Measurements from ENCODE around the gene PTPRG.

Gene PTPRG

DNA sequence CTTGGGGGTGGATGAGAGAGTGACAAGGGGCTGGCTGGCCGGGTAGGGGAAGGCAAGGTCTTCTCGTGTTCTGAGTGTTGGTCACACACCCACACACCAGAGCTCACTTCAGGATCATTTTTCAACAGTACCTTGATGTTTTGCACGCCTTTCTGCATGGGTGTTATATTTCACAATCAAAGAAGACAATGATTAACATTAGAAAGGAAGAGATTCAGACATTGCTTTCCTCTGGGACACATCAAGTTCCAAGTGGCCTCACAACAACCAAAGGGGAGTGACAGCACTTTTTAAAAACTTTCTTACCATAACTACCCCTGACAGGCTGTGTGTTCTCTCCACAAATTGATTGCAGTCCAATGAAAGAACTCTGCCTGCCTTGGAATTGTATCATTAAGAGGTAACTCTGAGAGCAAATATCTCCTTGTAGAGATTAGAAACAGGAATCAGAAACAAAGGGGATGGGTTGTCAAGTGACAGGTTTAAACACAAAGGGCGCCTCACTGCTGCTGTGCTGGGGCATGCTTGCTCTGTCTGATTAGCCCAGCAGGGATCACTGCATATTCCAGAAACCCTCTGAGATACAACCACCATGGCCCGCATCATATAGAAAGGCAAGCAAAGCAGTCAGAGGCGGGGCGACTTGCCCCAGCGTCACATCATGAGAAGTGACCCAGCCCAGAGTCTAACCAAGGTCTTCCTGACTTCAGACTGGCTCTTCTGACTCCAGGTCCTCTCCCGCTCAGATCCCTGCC, 581.1 kb downstream of the PTPRG start:
- no peak for DNase-seq

- no peak for DNase-seq
Observed at GRCh38 chr3:62143843-62144450, 582.6 kb downstream of the PTPRG start.

DNA sequence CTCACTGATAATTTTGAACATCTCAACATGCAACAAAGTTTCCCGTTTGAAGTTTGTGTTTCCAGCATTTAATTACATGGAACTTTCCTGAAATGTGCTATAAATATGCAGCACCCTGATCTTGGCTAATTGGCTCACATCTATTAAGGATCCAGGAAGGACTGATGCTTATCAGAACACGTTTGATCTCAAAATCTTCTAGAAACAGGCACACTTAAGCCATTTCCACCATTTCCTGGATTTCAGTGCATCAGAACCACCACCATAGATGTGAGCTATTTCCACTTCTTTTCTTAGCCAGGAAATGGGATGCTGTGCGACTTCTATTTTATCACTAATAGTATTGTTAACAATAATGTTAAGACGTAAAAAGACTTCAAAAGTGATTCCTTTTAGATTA, 583.1 kb downstream of the PTPRG start:
- no peak for DNase-seq

DNA sequence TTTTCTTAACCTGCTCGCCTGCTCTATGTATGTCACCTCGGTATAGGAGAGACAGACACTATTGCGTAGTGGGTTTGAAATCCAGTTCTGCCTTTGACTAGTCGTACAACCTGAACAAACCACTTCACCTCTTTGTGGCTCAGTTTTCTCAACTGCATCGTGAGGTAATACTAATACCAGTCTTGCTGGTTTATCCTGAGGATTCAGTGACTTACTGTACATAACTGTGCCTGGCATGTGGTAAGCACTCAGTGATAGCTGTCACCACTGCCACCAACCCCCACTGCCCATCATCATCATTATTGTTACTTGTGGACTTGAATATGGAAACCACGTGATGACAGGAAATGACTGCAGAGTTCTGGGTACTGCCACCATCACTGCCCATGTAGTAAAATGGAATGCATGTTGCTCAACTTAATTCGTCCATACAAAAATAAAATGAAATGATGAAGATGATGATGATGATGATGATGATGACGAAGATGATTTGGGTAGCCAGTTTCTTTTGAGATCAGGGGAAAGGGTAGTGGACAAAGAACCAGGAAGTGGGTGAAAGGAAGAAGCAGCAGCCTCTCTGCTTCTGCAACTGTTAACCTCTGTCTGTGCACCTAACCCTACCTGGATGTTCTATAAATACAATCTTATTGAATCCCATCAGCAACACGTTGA, 583.9 kb downstream of the PTPRG start:
- DNase-seq, result no peak

DNA sequence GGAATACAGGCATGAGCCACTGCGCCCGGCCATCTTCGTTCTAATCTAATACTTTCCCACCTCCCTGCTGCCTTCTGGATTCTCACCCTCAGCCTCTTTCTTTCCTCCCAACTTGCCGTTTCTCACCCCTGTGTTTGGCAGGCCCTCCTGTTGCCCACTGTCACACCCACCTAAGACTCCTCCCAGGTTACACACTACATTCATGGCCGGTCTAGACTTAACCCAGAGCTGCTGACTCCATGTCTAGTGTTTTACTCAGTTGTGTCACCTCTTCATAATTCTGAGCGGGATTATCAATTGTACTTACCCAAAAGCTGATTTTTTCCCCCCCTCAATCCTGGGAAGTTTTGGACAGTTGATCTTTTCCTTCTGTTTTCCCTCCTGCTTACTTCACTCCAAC, 588.2 kb downstream of the PTPRG start:
- no peak for DNase-seq

GRCh38 chr3:62149962-62150361, 588.6 kb downstream of the PTPRG start:
- DNase-seq, result no peak

DNA sequence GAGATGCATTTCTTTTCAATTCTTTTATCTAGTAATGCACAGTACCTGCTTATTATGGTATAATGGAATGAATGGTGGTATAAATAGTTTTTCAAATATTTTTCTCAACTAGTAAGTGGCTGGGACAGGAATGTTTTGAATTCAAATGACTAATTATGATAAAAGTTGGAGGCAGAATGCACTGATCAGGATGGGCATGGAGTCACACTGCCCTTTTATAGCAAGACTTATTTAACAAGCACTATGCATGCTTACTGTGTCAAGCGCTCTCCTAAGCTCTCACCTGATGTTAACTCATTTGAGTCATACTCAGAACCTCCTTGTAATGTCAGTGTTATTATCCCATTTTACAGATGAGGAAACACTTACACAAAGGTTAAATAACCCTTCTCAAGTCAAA, 590.2 kb downstream of the PTPRG start:
- DNase-seq, result no peak

- DNase-seq, result no peak
Observed at GRCh38 chr3:62153231-62153630, 591.9 kb downstream of the PTPRG start.

- no peak for DNase-seq
Observed at GRCh38 chr3:62154457-62155148, 593.2 kb downstream of the PTPRG start.

- DNase-seq, result no peak
Observed at GRCh38 chr3:62159056-62159708, 597.8 kb downstream of the PTPRG start.

- no peak for DNase-seq
Observed at GRCh38 chr3:62159709-62160092, 598.3 kb downstream of the PTPRG start.

- no peak for DNase-seq
Observed at GRCh38 chr3:62161371-62161770, 600.0 kb downstream of the PTPRG start.

- no peak for DNase-seq
Observed at GRCh38 chr3:62164196-62164595, 602.8 kb downstream of the PTPRG start.

- no peak for DNase-seq
Observed at GRCh38 chr3:62164746-62165145, 603.4 kb downstream of the PTPRG start.

GRCh38 chr3:62167566-62168262, 606.3 kb downstream of the PTPRG start:
- no peak for DNase-seq

DNA sequence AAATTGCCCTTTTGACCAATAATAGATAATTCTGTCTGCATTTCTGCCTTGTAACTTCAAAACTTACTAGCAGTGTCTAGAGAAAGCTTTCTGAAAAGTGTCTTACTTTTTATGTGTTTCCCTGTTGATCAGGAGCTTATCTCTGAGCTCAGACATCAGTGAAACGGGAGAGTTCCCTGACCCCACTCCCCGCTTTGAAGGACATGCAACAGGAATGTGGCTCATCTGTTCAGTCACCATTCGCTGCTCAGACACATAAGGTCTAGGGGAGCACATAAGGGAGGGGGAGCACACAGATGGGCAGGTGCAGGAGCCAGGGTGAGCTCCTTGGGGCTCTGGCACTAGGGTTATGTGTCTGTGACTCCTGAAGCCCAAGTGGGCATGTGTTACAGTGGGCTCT, 607.0 kb downstream of the PTPRG start:
- no peak for DNase-seq

DNA sequence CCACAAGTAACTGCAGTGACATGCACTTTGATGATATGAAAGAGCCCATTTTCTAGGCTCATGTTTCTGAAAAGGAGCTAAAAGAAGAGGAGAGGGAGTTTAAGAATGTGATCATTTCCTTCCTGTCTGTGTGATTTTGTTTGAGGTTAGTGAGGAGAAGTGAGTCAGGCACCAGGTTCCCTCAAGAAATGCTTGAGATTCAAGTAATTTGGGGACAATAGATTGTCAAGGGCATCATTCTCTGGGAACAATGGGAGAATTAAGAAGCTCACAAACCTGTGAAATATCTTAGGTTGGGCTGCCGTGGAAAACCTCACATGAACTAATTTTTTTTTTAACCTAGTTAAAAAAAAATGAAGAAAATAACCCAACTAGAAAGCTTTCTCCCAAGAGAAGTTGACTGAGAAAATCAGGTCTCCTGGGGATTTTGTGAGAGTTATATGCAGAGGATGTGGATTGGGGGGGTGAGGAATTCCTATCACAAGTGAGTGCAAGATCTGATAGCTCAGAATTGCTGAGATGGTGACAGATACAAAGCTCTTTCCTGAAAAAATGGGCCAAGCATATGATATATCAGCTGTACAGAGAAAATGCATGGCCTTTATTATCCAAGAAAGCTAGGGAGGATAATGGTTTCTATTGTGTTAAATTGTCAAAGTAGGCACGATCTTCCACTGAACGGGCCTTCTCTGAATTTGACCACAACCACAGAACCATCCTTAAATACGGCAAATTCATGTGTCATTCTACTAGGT, 608.7 kb downstream of the PTPRG start:
- no peak for DNase-seq

DNA sequence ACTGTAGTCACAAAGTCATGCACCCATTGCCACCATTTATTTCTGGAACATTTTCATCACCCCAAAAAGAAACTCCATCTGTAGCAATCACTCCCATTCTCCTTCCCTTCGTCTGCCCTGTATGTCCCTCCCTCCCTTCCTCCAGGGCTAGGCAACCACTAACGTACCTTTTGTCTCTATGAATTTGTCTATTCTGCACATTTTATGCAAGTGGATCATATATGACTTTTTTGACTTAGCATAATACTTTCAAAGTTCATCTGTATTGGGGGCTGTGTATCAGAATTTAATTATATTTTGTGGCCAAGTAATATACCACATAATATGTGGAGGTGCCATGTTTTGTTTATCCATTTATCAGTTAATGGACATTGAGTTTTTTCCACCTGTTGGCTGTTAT, 610.4 kb downstream of the PTPRG start:
- DNase-seq, result no peak

DNA sequence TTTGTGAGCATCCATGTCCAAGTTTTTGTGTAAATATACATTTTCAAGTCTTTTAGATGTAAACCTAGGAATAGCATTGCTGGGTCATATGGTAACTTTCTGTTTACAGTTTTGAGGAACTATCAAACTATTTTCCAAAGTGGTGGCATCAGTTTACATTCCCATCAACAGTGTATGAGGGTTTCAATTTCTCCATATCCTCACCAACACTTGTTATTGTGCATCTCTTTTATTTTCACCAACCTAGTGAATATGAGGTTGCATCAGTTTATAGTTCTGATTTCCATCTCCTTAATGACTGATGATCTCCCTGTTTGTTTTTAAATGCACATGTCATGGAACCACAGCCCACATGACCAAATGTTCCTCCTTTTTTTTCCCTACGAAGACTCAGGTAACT, 610.8 kb downstream of the PTPRG start:
- DNase-seq, result no peak

- no peak for DNase-seq
Observed at GRCh38 chr3:62173939-62174515, 612.7 kb downstream of the PTPRG start.

GRCh38 chr3:62175161-62175560, 613.8 kb downstream of the PTPRG start:
- no peak for DNase-seq

Data from NCI-H187 (cell line).